Measurements from ENCODE around the gene GJC2. TPM values are rescaled to one million over a fixed set of nuclear protein-coding genes. Genes with fewer than 3 reads are reported as not detected.

GJC2 gene
- total RNA-seq, 1 experiment from 2014 or later, result 1.5 TPM

- peak; percentile 100 for DNase-seq
- Histone ChIP-seq H3K9me3 (no peaks in the 10 kb centered on the region), H3K27me3 (replicated peaks; ENCODE audit: control insufficient read depth, insufficient read depth, low read length) (no peaks in the 10 kb centered on the region), H3K36me3 (ENCODE audit: control insufficient read depth, insufficient read depth, low read length) (0 out of 2 replicates have a peak, but pooled peaks cover 1% of the 10 kb centered on the region), H3K4me1 (peaks cover 5% of the 10 kb centered on the region), H3K4me3 (ENCODE audit: low read depth, low read length) (peak within 1 kb of the TSS; percentile 90)
- POLR2A ChIA-PET, result interaction anchor here (1.1 to 1.4 kb wide), 3 partner anchors 9 to 30 kb away, joined by 4 to 9 read pairs (median 8); partner anchors contain the start of gene IBA57
- intact Hi-C loops (cut with micrococcal nuclease; ENCODE audit: unreplicated experiment), result loop anchor here (1.0 to 10.0 kb wide), 5 partner anchors 9 to 125 kb away; partner anchors contain the start of genes ARF1 and IBA57
- CTCF ChIA-PET, result interaction anchor here (1.5 to 2.3 kb wide), 2 partner anchors 9 to 25 kb away, joined by 4 to 10 read pairs; partner anchors contain the start of gene IBA57
- peak within 1 kb of the TSS; percentile 85 for H3K4me3 Mint-ChIP-seq (ENCODE audit: unreplicated experiment)
- H3K27me3 Mint-ChIP-seq (ENCODE audit: insufficient read depth, unreplicated experiment), result no peaks in the 10 kb centered on the region
- BruUV-seq (replicated peaks), result TSS peak; percentile 76
- no peaks in the 10 kb centered on the region for H3K4me1 Mint-ChIP-seq (ENCODE audit: low read depth, unreplicated experiment)
- peak in 1 of 2 experiments; percentile 23 for TF ChIP-seq CTCF (IDR thresholded peaks at IDR 0.05; ENCODE audit: insufficient read depth in 1 of 2, low read depth in 1 of 2, low read length in 1 of 2, severe bottlenecking in 1 of 2, unreplicated experiment in 1 of 2)
- peak within 1 kb of the TSS; percentile 91 for H3K27ac Mint-ChIP-seq (ENCODE audit: unreplicated experiment)
- H3K36me3 Mint-ChIP-seq (ENCODE audit: insufficient read depth, unreplicated experiment), result peaks cover 21% of the 10 kb centered on the region
- H3K9me3 Mint-ChIP-seq (ENCODE audit: unreplicated experiment), result no peaks in the 10 kb centered on the region
Measured at GRCh38 chr1:228139931-228140723, 9.6 kb upstream of the GJC2 start, which contains the start of gene GUK1. TSS of gene GUK1 (plus strand) at chr1:228140279. CDS start at chr1:228140303, 24 bp downstream.

GRCh38 chr1:228140724-228141225 lies 9.0 kb upstream of the GJC2 start:
- intact Hi-C loops (cut with micrococcal nuclease; ENCODE audit: unreplicated experiment), result loop anchor here (1.0 to 2.0 kb wide), 3 partner anchors 25 to 58 kb away; partner anchors contain the start of genes ARF1 and IBA57
- no peak for TF ChIP-seq CTCF (IDR thresholded peaks at IDR 0.05; ENCODE audit: insufficient read depth in 1 of 2, low read depth in 1 of 2, low read length in 1 of 2, severe bottlenecking in 1 of 2, unreplicated experiment in 1 of 2)

More at GRCh38 chr1:228140724-228141225, 9.0 kb upstream of the GJC2 start:
- peak overlapping the region; percentile 91 for H3K27ac Mint-ChIP-seq (ENCODE audit: unreplicated experiment)
- Histone ChIP-seq H3K27me3 (replicated peaks; ENCODE audit: control insufficient read depth, insufficient read depth, low read length) (no peaks in the 10 kb centered on the region), H3K36me3 (ENCODE audit: control insufficient read depth, insufficient read depth, low read length) (peaks cover 1% of the 10 kb centered on the region; the same call in 1 of the 2 replicates), H3K4me3 (ENCODE audit: low read depth, low read length) (peak overlapping the region; percentile 90), H3K9me3 (no peaks in the 10 kb centered on the region), H3K4me1 (peaks cover 5% of the 10 kb centered on the region)
- no peaks in the 10 kb centered on the region for H3K27me3 Mint-ChIP-seq (ENCODE audit: insufficient read depth, unreplicated experiment)
- POLR2A ChIA-PET, result interaction anchor here (1.1 to 1.4 kb wide), 3 partner anchors 10 to 31 kb away, joined by 4 to 9 read pairs (median 8); partner anchors contain the start of gene IBA57
- BruUV-seq (replicated peaks), result no TSS peak
- H3K4me3 Mint-ChIP-seq (ENCODE audit: unreplicated experiment), result peak overlapping the region; percentile 85
- no peaks in the 10 kb centered on the region for H3K4me1 Mint-ChIP-seq (ENCODE audit: low read depth, unreplicated experiment)
- DNase-seq, result no peak
- H3K36me3 Mint-ChIP-seq (ENCODE audit: insufficient read depth, unreplicated experiment), result peaks cover 21% of the 10 kb centered on the region
- CTCF ChIA-PET, result interaction anchor here (1.5 to 2.3 kb wide), 2 partner anchors 10 to 25 kb away, joined by 4 to 10 read pairs; partner anchors contain the start of gene IBA57
- no peaks in the 10 kb centered on the region for H3K9me3 Mint-ChIP-seq (ENCODE audit: unreplicated experiment)

All from Caco-2 (cell line).